ENCODE results near the gene PRICKLE2.

PRICKLE2 gene

GRCh38 chr3:64140651-64141050 lies 84.6 kb downstream of the PRICKLE2 start:
- Histone ChIP-seq H3K4me1 (ENCODE audit: insufficient read depth, low read length, severe bottlenecking) (no peaks in the 10 kb centered on the region), H3F3A (ENCODE audit: insufficient read depth, low read length) (no peaks in the 10 kb centered on the region), H3K4me2 (ENCODE audit: low read length) (no peak overlapping the region), H2AFZ (ENCODE audit: low read length) (no peak overlapping the region), H3K9me2 (ENCODE audit: low read depth, low read length) (no peaks in the 10 kb centered on the region), H3K9ac (ENCODE audit: low read length) (no peak overlapping the region), H3K36me3 (ENCODE audit: insufficient read depth, low read length) (no peaks in the 10 kb centered on the region), H3K27ac (ENCODE audit: low read depth, low read length, poor library complexity, severe bottlenecking) (no peak overlapping the region), H3K79me2 (ENCODE audit: insufficient read depth, low read length) (no peaks in the 10 kb centered on the region), H3K27me3 (ENCODE audit: insufficient read depth, low read length) (no peaks in the 10 kb centered on the region), H3K9me3 (ENCODE audit: low read length) (no peaks in the 10 kb centered on the region), H4K20me1 (ENCODE audit: insufficient read depth, low read length) (no peaks in the 10 kb centered on the region), H3K4me3 (ENCODE audit: low read depth, low read length, poor library complexity, severe bottlenecking) (no peak overlapping the region)
- no peak for TF ChIP-seq CTCF (IDR thresholded peaks at IDR 0.05; ENCODE audit: low read length)
- TF ChIP-seq EZH2 (IDR thresholded peaks at IDR 0.05; ENCODE audit: borderline replicate concordance, low read length) = no peak

- Histone ChIP-seq H3K4me1 (ENCODE audit: insufficient read depth, low read length, severe bottlenecking) (no peaks in the 10 kb centered on the region), H3K4me3 (ENCODE audit: low read depth, low read length, poor library complexity, severe bottlenecking) (no peak overlapping the region), H3K4me2 (ENCODE audit: low read length) (no peak overlapping the region)
Observed at GRCh38 chr3:64138656-64139375, 86.5 kb downstream of the PRICKLE2 start.

GRCh38 chr3:64138046-64138445 lies 87.2 kb downstream of the PRICKLE2 start:
- no peaks in the 10 kb centered on the region for H3K36me3 ChIP-seq (ENCODE audit: insufficient read depth, low read length)
- no peak overlapping the region for H3K9ac ChIP-seq (ENCODE audit: low read length)
- H3K4me2 ChIP-seq (ENCODE audit: low read length) = no peak overlapping the region
- H2AFZ ChIP-seq (ENCODE audit: low read length) = no peak overlapping the region
- no peaks in the 10 kb centered on the region for H3K79me2 ChIP-seq (ENCODE audit: insufficient read depth, low read length)
- H3K27me3 ChIP-seq (ENCODE audit: insufficient read depth, low read length) = no peaks in the 10 kb centered on the region
- H3F3A ChIP-seq (ENCODE audit: insufficient read depth, low read length) = no peaks in the 10 kb centered on the region
- H4K20me1 ChIP-seq (ENCODE audit: insufficient read depth, low read length) = no peaks in the 10 kb centered on the region
- H3K9me3 ChIP-seq (ENCODE audit: low read length) = no peaks in the 10 kb centered on the region
- no peak for TF ChIP-seq EZH2 (IDR thresholded peaks at IDR 0.05; ENCODE audit: borderline replicate concordance, low read length)
- TF ChIP-seq CTCF (IDR thresholded peaks at IDR 0.05; ENCODE audit: low read length) = no peak
- no peak overlapping the region for H3K27ac ChIP-seq (ENCODE audit: low read depth, low read length, poor library complexity, severe bottlenecking)
- no peak overlapping the region for H3K4me3 ChIP-seq (ENCODE audit: low read depth, low read length, poor library complexity, severe bottlenecking)
- no peaks in the 10 kb centered on the region for H3K9me2 ChIP-seq (ENCODE audit: low read depth, low read length)
- H3K4me1 ChIP-seq (ENCODE audit: insufficient read depth, low read length, severe bottlenecking) = no peaks in the 10 kb centered on the region

More at GRCh38 chr3:64138656-64139375, 86.5 kb downstream of the PRICKLE2 start:
- Histone ChIP-seq H3K36me3 (ENCODE audit: insufficient read depth, low read length) (no peaks in the 10 kb centered on the region), H3K9me2 (ENCODE audit: low read depth, low read length) (no peaks in the 10 kb centered on the region), H3K79me2 (ENCODE audit: insufficient read depth, low read length) (no peaks in the 10 kb centered on the region), H3F3A (ENCODE audit: insufficient read depth, low read length) (no peaks in the 10 kb centered on the region), H2AFZ (ENCODE audit: low read length) (no peak overlapping the region), H3K9me3 (ENCODE audit: low read length) (no peaks in the 10 kb centered on the region), H3K27ac (ENCODE audit: low read depth, low read length, poor library complexity, severe bottlenecking) (no peak overlapping the region), H3K9ac (ENCODE audit: low read length) (no peak overlapping the region), H3K27me3 (ENCODE audit: insufficient read depth, low read length) (no peaks in the 10 kb centered on the region), H4K20me1 (ENCODE audit: insufficient read depth, low read length) (no peaks in the 10 kb centered on the region)
- no peak for TF ChIP-seq EZH2 (IDR thresholded peaks at IDR 0.05; ENCODE audit: borderline replicate concordance, low read length)
- no peak for TF ChIP-seq CTCF (IDR thresholded peaks at IDR 0.05; ENCODE audit: low read length)
